HepG2 (cell line): ENCODE data around the gene POM121. TPM values are rescaled to one million over a fixed set of nuclear protein-coding genes. Genes with fewer than 3 reads are reported as not detected.

Experiments
- MTF2 ChIP-seq: sonication (generic); formaldehyde crosslinking; IDR thresholded peaks from 2 replicates; pipeline ENCODE4 v1.5.0; 2020; ENCODE audit warnings: missing genetic modification reagents, borderline replicate concordance
- NFATC3 ChIP-seq: sonication (generic); formaldehyde crosslinking; IDR thresholded peaks from 2 replicates; pipeline ENCODE4 v1.5.1; 2020; ENCODE audit warnings: mild to moderate bottlenecking, missing genetic modification reagents
- TP53 ChIP-seq: sonication (generic); formaldehyde crosslinking; conservative IDR thresholded peaks from 2 replicates; pipeline ENCODE4 v1.4.0; 2020; ENCODE audit warnings: missing genetic modification reagents
- XBP1 ChIP-seq: sonication (generic); formaldehyde crosslinking; IDR thresholded peaks from 2 replicates; pipeline ENCODE4 v1.5.0; 2020; ENCODE audit warnings: missing genetic modification reagents
- ZBED4 ChIP-seq: sonication (generic); formaldehyde crosslinking; IDR thresholded peaks from 2 replicates; pipeline ENCODE4 v1.4.0; 2020; ENCODE audit warnings: missing genetic modification reagents, borderline replicate concordance
- ZBTB33 ChIP-seq: sonication (generic); formaldehyde crosslinking; IDR thresholded peaks from 2 replicates; pipeline ENCODE4 v1.4.0; 2020; ENCODE audit warnings: missing genetic modification reagents
- ZFYVE20 ChIP-seq: sonication (generic); formaldehyde crosslinking; IDR thresholded peaks from 2 replicates; pipeline ENCODE4 v1.8.0; 2023; ENCODE audit warnings: low read depth, mild to moderate bottlenecking, moderate library complexity, missing genetic modification reagents, borderline replicate concordance
- ZHX2 ChIP-seq, 2 experiments: sonication (generic) in 1 of 2; formaldehyde crosslinking in 1 of 2; IDR thresholded peaks; 2 replicates each; pipeline versions ENCODE4 v1.6.1 to v1.9.0; 2014 to 2022; ENCODE audit warnings: antibody characterized with exemption in 1 of 2, borderline replicate concordance in 1 of 2, inconsistent platforms in 1 of 2, low read depth in 1 of 2, missing genetic modification reagents in 1 of 2
- ZNF281 ChIP-seq: sonication (generic); formaldehyde crosslinking; IDR thresholded peaks from 2 replicates; pipeline ENCODE4 v1.4.0; 2020; ENCODE audit warnings: missing genetic modification reagents, borderline replicate concordance
- ZNF367 ChIP-seq: sonication (generic); formaldehyde crosslinking; IDR thresholded peaks from 2 replicates; pipeline ENCODE4 v1.4.0; 2020; ENCODE audit warnings: missing genetic modification reagents, borderline replicate concordance
- polyA plus RNA-seq, 8 experiments: library from polyadenylated mRNA; depleted of rRNA in 3 of 8; stranded (reverse) in 7 of 8; unstranded in 1 of 8; fragments of >200 nt; fragmentation: Illumina TruSeq in 4 of 8; extraction: Trizol in 4 of 8; gene quantifications; 2 replicates each; pipeline versions ENCODE4 v1.2.1 to v1.2.3, GENCODE V29; 2011 to 2016; ENCODE audit warnings: low read depth in 4 of 8, missing spikeins in 1 of 8, mixed read lengths in 1 of 8; ENCODE audit not compliant: insufficient read depth in 1 of 8
- total RNA-seq, 5 experiments: library from RNA; depleted of rRNA; stranded (reverse); fragments of >200 nt; fragmentation: Illumina TruSeq; extraction: Trizol; gene quantifications; 2 replicates each; pipeline ENCODE4 v1.2.3, GENCODE V29; 2016; ENCODE audit warnings: low read depth in 1 of 5

Gene POM121
- total and polyA plus RNA-seq, 2 of the 13 experiments (the other 11 are each of a cell fraction or from before 2014, with no cell fraction given), result 8.4 to 10.3 TPM

- TF ChIP-seq ZBED4, result no peak
- no peak for TF ChIP-seq ZFYVE20
- 0 out of 2 replicates have a peak, but pooled peaks have one; percentile 15 for TF ChIP-seq ZBTB33
- 0 out of 2 replicates have a peak, but pooled peaks have one; percentile 9 for TF ChIP-seq ZNF281 (CRISPR knock-in tag)
- TF ChIP-seq MTF2, result no peak
- TF ChIP-seq ZNF367 (CRISPR knock-in tag), result no peak
- TF ChIP-seq ZHX2 (IDR thresholded peaks at IDR 0.05; ENCODE audit: low read depth), result peak; percentile 96
- TF ChIP-seq ZHX2 (CRISPR knock-in tag; IDR thresholded peaks at IDR 0.05; ENCODE audit: borderline replicate concordance), result no peak
- no peak for TF ChIP-seq NFATC3 (CRISPR knock-in tag)
- no peak for TF ChIP-seq XBP1 (CRISPR knock-in tag)
- TF ChIP-seq TP53, result no peak
Observed at GRCh38 chr7:72924733-72925545, at the start of gene POM121 (continued).
